GM12878 (cell line): ENCODE results near the gene HMCN2.

Source experiments
- TF ChIP-seq, protein P1 (sequence below), 3 experiments: IDR thresholded peaks in 2 of 3; conservative IDR thresholded peaks in 1 of 3; 2 replicates each; pipeline ENCODE4 v1.5.1; 2011; ENCODE audit warnings: low read depth in 3 of 3, low read length in 3 of 3, mild to moderate bottlenecking in 3 of 3, control low read depth in 2 of 3, moderate library complexity in 2 of 3, inconsistent platforms in 1 of 3, mixed read lengths in 1 of 3; ENCODE audit not compliant: control insufficient read depth in 2 of 3, insufficient read depth in 1 of 3; ENCODE audit errors: extremely low read depth in 1 of 3
- TF ChIP-seq, protein P2 (sequence below): IDR thresholded peaks from 2 replicates; pipeline ENCODE4 v1.6.1; 2012; ENCODE audit warnings: low read depth, low read length, improper control_type of control experiment
- TF ChIP-seq, protein P3 (sequence below): IDR thresholded peaks from 2 replicates; pipeline ENCODE4 v1.6.1; 2012; ENCODE audit warnings: mild to moderate bottlenecking, low read depth, low read length

DNA sequence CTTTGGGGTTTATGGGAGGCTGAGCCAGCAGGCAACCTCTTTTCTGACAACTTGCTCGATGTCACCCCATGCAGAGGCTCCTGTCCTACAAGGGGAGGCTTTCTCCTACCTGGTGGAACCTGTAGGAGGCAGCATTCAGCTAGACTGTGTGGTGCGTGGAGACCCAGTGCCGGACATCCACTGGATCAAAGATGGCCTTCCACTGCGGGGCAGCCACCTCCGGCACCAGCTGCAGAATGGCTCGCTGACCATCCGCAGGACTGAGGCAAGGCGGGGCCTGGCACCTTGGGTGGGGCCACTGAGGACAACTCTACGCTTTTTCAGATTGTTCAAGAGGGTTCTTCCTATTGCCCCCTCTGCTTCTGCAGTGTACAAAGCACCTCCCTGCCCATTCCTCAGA lies 143.1 kb downstream of the HMCN2 start:
- TF ChIP-seq, protein P1, sequence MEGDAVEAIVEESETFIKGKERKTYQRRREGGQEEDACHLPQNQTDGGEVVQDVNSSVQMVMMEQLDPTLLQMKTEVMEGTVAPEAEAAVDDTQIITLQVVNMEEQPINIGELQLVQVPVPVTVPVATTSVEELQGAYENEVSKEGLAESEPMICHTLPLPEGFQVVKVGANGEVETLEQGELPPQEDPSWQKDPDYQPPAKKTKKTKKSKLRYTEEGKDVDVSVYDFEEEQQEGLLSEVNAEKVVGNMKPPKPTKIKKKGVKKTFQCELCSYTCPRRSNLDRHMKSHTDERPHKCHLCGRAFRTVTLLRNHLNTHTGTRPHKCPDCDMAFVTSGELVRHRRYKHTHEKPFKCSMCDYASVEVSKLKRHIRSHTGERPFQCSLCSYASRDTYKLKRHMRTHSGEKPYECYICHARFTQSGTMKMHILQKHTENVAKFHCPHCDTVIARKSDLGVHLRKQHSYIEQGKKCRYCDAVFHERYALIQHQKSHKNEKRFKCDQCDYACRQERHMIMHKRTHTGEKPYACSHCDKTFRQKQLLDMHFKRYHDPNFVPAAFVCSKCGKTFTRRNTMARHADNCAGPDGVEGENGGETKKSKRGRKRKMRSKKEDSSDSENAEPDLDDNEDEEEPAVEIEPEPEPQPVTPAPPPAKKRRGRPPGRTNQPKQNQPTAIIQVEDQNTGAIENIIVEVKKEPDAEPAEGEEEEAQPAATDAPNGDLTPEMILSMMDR (IDR thresholded peaks at IDR 0.05 in 2 of 3, conservative IDR thresholded peaks at IDR 0.05 in 1 of 3; ENCODE audit: control insufficient read depth in 2 of 3, extremely low read depth in 1 of 3, insufficient read depth in 1 of 3, low read depth in 3 of 3, low read length in 3 of 3) = no peak
- TF ChIP-seq, protein P2, sequence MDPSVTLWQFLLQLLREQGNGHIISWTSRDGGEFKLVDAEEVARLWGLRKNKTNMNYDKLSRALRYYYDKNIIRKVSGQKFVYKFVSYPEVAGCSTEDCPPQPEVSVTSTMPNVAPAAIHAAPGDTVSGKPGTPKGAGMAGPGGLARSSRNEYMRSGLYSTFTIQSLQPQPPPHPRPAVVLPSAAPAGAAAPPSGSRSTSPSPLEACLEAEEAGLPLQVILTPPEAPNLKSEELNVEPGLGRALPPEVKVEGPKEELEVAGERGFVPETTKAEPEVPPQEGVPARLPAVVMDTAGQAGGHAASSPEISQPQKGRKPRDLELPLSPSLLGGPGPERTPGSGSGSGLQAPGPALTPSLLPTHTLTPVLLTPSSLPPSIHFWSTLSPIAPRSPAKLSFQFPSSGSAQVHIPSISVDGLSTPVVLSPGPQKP = no peak
- TF ChIP-seq, protein P3, sequence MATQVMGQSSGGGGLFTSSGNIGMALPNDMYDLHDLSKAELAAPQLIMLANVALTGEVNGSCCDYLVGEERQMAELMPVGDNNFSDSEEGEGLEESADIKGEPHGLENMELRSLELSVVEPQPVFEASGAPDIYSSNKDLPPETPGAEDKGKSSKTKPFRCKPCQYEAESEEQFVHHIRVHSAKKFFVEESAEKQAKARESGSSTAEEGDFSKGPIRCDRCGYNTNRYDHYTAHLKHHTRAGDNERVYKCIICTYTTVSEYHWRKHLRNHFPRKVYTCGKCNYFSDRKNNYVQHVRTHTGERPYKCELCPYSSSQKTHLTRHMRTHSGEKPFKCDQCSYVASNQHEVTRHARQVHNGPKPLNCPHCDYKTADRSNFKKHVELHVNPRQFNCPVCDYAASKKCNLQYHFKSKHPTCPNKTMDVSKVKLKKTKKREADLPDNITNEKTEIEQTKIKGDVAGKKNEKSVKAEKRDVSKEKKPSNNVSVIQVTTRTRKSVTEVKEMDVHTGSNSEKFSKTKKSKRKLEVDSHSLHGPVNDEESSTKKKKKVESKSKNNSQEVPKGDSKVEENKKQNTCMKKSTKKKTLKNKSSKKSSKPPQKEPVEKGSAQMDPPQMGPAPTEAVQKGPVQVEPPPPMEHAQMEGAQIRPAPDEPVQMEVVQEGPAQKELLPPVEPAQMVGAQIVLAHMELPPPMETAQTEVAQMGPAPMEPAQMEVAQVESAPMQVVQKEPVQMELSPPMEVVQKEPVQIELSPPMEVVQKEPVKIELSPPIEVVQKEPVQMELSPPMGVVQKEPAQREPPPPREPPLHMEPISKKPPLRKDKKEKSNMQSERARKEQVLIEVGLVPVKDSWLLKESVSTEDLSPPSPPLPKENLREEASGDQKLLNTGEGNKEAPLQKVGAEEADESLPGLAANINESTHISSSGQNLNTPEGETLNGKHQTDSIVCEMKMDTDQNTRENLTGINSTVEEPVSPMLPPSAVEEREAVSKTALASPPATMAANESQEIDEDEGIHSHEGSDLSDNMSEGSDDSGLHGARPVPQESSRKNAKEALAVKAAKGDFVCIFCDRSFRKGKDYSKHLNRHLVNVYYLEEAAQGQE = no peak
